T-helper 1 cell treated with Interleukin-12 subunit alpha and Interleukin-12 subunit beta and Interleukin-4 antibody, amounts not matched to agents 30 ng/mL and 1 ng/mL, for 36 hours (primary cell): Measurements from ENCODE around the gene PLD3. TPM values are rescaled to one million over a fixed set of nuclear protein-coding genes. Genes with fewer than 3 reads are reported as not detected.

Experiments used
- intact Hi-C: fragments of 100-400 bp; cut with micrococcal nuclease; formaldehyde crosslinking; loops from one replicate; pipeline ENCODE4 v1.15.1; 2024
- total RNA-seq: library from RNA; stranded (reverse); gene quantifications from 2 replicates; pipeline ENCODE4 v1.2.3, GENCODE V29; 2022

PLD3 gene, protein sequence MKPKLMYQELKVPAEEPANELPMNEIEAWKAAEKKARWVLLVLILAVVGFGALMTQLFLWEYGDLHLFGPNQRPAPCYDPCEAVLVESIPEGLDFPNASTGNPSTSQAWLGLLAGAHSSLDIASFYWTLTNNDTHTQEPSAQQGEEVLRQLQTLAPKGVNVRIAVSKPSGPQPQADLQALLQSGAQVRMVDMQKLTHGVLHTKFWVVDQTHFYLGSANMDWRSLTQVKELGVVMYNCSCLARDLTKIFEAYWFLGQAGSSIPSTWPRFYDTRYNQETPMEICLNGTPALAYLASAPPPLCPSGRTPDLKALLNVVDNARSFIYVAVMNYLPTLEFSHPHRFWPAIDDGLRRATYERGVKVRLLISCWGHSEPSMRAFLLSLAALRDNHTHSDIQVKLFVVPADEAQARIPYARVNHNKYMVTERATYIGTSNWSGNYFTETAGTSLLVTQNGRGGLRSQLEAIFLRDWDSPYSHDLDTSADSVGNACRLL
- total RNA-seq, result 67.0 and 70.6 TPM in 2 replicates

- intact Hi-C loops, result loop anchor here (1.0 to 10.0 kb wide), 14 partner anchors 55 to 1976 kb away; partner anchors contain the start of genes AKT2, B9D2, BLVRB and EGLN2
These were observed at the start of gene PLD3, which contains the start of gene C19orf47 for GRCh38 chr19:40348125-40348913. PLD3 (plus strand) TSS chr19:40348695; CDS start chr19:40366484, 17,789 bp downstream. C19orf47 (minus strand) TSS chr19:40348397; CDS start chr19:40341857, 6,540 bp downstream.

DNA sequence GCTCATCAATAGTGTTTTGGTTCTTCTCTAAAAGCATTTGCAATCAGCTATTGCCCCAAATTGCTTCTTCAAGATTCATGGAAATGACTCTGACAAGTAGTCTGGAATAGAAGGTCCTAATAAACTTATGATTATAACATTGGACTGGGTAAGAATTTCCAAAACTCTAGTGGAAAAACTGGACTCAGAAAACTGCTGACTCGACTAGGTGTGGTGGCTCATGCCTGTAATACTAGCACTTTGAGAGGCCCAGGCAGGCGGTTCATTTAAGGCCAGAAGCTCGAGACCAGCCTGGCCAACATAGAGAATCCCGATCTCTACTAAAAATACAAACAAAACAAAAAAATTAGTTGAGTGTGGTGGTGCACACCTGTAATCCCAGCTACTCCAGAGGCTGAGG is 47.8 kb upstream of the PLD3 start:
- intact Hi-C loops, result no loop called here

DNA sequence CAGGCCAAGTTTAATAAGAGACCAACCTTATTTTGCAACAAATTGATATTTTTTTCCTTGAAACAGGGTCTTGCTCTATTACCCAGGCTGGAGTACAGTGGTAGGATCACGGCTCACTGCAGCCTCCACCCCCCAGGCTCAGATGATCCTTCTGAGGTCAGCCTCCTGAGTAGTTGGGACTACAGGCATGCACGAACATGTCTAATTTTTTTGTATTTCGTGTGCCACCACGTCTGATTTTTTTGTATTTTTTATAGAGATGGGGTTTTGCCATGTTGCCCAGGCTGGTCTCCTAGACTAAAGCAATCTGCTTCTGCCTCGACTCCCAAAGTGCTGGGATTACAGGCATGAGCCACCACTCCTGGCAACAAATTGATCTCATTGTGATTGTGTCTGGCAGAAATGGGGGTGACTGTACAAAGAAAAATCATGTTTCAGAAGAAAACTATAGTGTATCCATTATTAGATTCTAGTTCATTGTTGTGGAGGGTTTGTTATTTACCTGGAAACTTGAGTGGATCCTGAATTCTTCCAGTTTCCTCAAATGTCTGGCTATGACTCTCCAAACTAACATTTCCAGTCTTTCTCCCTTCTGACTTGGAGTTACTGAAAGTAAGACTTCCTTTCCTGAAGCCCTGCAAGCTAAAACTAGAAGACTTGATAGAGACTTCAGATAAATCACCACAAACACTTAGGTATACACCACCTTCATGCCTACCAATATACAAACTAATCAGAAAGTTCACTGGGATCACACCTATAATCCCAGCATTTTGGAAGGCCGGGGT is 46.1 kb upstream of the PLD3 start:
- intact Hi-C loops, result no loop called here

- intact Hi-C loops, result no loop called here
These were observed 44.7 kb upstream of the PLD3 start for GRCh38 chr19:40303765-40304164.

- intact Hi-C loops, result no loop called here
These were observed 44.2 kb upstream of the PLD3 start for GRCh38 chr19:40304306-40304705.

GRCh38 chr19:40305403-40305802 is 43.1 kb upstream of the PLD3 start:
- intact Hi-C loops, result loop anchor here (1.0 kb wide), 8 partner anchors 99 to 329 kb away; no protein-coding TSS in a partner anchor

DNA sequence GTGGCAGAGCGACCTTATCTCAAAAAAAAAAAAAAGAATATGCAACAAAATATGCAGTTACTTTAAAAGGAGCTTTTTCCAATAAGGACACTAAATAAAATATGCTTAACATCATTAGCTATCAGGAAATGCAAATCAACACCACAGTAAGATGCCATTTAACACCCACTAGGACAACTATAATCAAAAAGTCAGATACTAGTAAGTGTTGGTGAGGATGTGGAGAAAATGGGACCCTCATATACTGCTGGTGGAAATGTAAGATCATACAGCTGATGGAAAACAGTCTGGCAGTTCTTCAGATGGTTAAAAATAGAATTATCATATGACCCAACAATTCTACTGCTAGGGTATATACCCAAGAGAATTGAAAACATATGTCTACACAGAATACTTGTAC is 38.8 kb upstream of the PLD3 start:
- intact Hi-C loops, result no loop called here

DNA sequence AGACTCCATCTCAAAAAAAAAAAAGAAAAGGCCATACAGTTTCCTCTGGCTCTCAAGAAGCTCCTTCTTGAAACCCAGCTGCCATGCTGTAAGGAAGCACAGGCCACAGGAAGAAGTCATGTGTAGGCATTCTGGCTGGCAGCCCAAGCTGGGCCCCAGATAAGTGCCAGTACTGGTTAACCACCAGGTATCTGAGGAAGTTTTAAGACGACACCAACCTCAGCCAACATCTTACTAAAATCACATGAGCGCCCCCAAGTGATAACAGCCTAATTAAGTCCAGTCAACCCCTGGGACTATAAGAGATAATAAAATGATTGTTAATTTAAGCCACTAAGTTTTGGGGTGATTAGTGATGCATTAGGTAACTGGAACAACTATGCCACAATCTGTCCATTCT is 36.0 kb upstream of the PLD3 start:
- intact Hi-C loops, result no loop called here

DNA sequence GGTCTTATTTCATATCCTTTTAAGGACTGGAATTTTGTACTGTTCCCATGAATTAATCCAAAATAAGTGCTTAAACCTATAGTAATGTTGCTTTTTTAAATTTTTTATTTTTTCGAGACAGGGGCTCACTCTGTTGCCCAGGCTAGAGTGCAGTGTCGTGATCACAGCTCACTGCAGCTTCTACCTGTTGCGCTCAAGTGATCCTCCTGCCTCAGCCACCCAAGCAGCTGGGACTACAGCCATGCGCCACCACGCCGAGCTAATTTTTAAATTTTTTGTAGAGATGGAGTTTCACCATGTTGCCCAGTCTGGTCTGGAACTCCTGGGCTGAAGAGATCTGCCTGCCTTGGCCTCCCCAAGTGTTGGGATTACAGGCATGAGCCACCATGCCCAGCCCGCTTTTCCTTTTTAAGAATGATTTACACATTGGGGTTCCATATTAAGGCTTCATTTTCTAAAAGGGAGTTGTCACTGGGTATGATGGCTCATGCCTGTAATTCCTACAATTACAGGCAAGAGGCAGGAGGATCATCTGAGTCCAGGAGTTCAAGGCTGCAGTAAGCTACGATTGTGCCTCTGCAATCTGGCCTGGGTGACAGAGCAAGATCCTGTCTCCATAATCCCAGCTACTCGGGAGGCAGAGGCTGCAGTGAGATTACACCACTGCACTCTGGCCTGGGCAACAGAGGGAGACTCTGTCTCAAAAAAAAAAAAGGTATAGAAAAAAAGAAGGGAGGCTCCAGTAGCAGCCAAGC is 35.1 kb upstream of the PLD3 start:
- intact Hi-C loops, result no loop called here

DNA sequence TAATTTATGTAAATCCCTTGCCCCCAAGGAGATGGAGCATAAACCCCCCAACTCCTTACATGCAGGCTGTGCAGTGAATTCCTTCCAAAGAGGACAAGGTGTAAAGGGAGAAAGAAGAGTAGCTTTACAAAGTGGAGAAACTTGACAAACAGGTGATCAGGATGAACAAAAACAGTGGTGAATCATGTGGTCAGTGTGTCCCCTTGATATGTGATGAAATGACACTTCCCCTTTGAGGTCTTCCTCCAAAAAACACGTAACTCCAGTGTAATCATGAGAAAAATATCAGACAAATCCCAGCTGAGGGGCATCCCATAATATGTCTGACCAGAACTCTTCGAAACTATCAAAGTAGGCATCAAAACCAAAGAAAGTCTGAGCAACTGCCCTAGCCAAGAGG is 33.8 kb upstream of the PLD3 start:
- intact Hi-C loops, result no loop called here

DNA sequence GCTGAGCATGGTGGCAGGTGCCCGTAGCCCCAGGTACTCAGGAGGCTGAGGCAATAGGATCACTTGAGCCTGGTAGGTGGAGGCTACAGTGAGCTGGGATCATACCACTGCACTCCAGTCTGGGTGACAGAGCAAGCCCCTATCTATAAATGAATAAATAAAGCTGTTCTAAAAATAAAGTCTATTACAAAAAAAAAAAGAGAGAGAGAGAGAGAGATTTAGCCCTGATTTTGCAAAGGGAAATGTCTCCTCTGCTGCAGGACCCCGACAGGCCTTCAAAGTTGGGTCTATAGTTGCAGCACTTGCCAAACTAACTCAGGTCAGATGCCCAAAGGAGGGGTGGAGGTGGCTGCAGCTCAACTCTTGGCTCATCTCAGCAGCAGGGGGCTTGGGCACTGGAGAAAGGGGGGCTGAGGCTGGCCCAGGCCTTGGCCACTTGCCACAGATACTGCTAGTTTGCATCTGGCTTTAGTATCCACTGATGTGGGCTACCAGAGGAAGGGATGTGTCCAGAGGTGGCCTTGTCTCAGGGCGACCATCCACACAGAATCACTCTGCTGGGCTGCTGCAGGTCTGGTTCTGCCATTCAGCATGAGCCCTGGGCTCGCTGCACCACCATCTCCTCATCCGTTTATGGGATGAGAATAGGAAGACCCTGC is 32.6 kb upstream of the PLD3 start:
- intact Hi-C loops, result no loop called here

- intact Hi-C loops, result no loop called here
These were observed 31.2 kb upstream of the PLD3 start for GRCh38 chr19:40317338-40317737.

DNA sequence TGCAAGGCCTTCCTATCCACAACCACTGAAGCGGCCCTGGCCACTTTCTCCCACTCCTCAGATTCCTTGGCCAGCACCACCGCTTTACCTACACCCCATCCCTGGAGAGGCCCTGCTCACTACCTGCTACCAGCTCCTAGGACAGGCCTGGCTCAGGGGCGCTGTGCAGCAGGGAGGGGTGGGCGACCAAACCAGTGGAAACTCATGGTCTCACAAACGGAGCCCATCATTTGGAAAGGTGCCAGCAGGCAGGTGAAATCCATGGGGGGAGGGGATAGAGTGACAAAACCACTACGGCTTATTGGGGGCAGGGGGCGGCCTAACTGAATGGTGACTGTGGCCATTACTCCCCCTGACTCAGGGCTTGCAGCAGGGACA is 27.9 kb upstream of the PLD3 start:
- intact Hi-C loops, result no loop called here

GRCh38 chr19:40321076-40321475 is 27.4 kb upstream of the PLD3 start:
- intact Hi-C loops, result no loop called here

DNA sequence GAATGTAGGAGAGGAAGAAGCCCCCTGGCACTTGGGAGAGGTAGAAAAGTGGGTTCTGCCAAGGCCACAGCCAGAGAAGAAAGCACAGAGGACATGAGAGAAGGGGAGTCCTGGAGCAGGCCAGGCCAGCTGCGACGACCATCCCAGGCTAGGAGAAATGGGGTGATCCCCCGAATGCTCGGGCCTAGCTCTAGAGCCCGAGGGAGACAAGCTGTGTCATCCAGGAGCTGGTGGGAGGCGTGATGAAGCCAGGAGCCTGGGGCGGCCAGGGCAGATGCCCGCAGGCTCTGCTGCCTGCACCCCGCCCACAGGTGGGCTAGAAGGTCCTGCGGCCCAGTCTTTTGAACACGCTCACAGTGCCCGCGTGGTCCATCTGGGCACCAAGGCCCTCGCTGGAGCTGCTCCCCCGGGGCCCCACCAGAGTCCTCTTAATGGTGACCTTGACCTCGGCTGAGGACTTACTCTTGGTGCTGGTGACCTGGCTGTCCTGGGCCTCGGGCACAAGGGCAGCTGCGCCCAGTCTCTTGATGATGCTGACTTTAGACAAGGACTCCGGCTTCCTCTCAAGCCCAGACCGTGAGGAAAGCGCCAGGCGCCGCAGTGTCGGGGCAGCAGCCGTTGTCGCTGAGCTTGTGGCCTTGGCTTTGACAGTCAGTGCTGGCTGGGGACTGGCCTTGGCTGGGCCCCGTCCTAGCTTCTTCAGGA is 26.8 kb upstream of the PLD3 start:
- intact Hi-C loops, result no loop called here

DNA sequence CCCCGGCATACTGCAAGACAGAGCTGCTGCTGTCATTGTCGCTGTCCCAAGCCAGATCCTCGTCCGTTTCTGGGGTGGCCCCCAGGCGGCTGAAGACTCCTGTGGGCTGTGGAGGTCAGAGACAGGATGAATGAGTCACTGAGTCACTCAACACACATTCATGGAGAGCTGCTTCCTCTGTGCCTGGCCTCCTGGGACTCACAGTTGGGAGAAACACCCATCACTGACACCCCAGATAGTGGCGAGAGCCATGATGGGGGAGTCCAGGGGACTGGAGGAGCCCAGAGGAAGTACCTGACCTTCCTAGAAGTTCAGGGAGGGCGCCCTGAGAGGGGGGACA is 26.3 kb upstream of the PLD3 start:
- intact Hi-C loops, result no loop called here

DNA sequence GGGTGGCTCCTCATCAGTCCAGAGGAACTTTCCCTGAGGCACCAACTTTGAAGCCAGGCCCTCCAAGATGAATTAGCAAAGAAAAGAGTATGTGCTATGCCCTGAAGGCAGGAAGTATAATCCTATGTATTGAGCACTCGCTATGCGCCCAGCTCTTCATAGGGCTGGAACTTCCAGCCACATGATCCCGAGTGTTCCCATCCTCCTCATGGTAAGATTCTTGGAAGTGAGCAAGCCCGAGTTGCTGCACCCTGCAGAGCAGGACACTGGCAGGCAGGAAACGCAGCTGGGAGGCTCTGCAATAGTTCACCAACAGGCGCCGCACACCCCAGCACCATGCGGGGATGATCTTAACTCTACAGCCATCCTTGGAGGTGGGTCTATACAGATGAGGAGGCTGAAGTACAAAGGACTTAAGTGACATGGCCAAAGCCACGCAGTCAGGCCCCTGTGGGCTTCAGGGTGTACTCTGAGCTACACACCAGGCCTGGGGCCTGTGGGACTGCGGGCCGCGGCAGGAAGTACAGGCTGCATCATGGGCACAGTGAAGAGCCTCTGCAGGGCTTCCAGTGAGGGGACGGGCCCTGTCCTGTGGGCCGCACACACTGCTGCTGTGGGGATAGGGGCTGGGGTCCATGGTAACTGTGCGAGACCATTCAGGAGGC is 25.4 kb upstream of the PLD3 start:
- intact Hi-C loops, result no loop called here

GRCh38 chr19:40323705-40324104 is 24.8 kb upstream of the PLD3 start:
- intact Hi-C loops, result no loop called here

DNA sequence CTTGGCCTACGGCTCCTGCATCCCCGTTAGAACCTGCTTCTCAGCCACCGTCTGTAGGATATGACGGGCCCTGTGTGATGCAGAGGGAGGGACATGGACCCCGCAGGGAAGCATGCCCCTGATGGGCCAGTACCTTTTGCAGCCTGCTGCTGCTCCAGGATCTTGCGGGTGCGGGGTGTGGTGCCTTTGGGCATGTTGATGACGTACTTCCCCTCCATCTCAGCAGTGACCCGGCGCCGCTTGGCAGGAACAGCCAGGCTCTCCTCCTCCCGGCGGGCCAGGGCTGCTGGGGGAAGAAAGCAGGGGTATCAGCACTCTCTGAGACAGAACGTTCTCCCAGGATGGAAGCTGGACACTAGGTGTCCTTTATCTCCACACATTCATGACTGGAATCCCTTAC is 22.3 kb upstream of the PLD3 start:
- intact Hi-C loops, result no loop called here
